ENCODE results near the gene GTF2F1.

GRCh38 chr19:6418562-6418932 lies 25.6 kb upstream of the GTF2F1 start:
- TF ChIP-seq EZH2 (IDR thresholded peaks at IDR 0.05), result no peak
- no peak for TF ChIP-seq POLR2AphosphoS5 (IDR thresholded peaks at IDR 0.05; ENCODE audit: borderline replicate concordance, low read depth, low read length)

All from SK-N-MC (cell line).